Esophagus squamous epithelium (tissue), 5 donors: Measurements from ENCODE around the gene PXDC1. TPM values are rescaled to one million over a fixed set of nuclear protein-coding genes. Genes with fewer than 3 reads are reported as not detected.

Source experiments
- DNase-seq: peaks from one replicate; lab custom pipeline; 2025; lab: John Stamatoyannopoulos, UW
- H3K27ac ChIP-seq, 4 donors: fragments of 200-600 bp; sonication (generic); one replicate each; pipeline ENCODE4 v1.5.1; 2016 to 2019; ENCODE audit warnings: mild to moderate bottlenecking in 1 of 4
- H3K27me3 ChIP-seq, 4 donors: fragments of 200-600 bp; sonication (generic); 1 replicate in 3 of 4; 2 replicates in 1 of 4; pipeline versions ENCODE4 v1.5.1 to v1.6.0; 2017 to 2021; ENCODE audit warnings: antibody characterized with exemption in 1 of 4
- H3K36me3 ChIP-seq, 3 donors: fragments of 200-600 bp; sonication (generic); one replicate each; pipeline ENCODE4 v1.5.1; 2016 to 2019
- H3K4me1 ChIP-seq, 3 donors: fragments of 200-600 bp; sonication (generic); one replicate each; pipeline ENCODE4 v1.5.1; 2017 to 2019
- H3K4me3 ChIP-seq, 4 donors: fragments of 200-600 bp; sonication (generic); 1 replicate in 3 of 4; 2 replicates in 1 of 4; pipeline ENCODE4 v1.5.1; 2016 to 2019; ENCODE audit warnings: mild to moderate bottlenecking in 2 of 4, moderate library complexity in 1 of 4
- H3K9me3 ChIP-seq, 3 donors: fragments of 200-600 bp; sonication (generic); one replicate each; pipeline ENCODE4 v1.5.1; 2016 to 2019
- POLR2A ChIP-seq, 4 donors: fragments of 450-650 bp; IDR thresholded peaks; one replicate each; pipeline ENCODE4 v1.6.1; 2017; ENCODE audit warnings: antibody characterized with exemption in 4 of 4, mild to moderate bottlenecking in 4 of 4, moderate library complexity in 3 of 4
- WGBS, 2 donors: methylation state at CpG; one replicate each; pipeline ENCODE4 v1.1.5; 2018; 5-methylcytosine and 5-hydroxymethylcytosine counted together
- intact Hi-C: fragments of 100-400 bp; cut with DNase I; formaldehyde crosslinking; loops from one replicate; pipeline ENCODE4 v1.15.0; 2022
- total RNA-seq, 4 donors: library from RNA; depleted of rRNA; stranded (reverse); fragments of >200 nt; gene quantifications; one replicate each; pipeline ENCODE4 v1.1.0, GENCODE V29; 2016
- TF ChIP-seq, protein P1 (sequence below), 6 experiments: fragments of 450-650 bp in 4 of 6; fragments of 200-600 bp in 2 of 6; sonication (generic) in 2 of 6; IDR thresholded peaks; one replicate each; pipeline ENCODE4 v1.5.1; 2016 to 2019; ENCODE audit warnings: antibody characterized with exemption in 6 of 6, mild to moderate bottlenecking in 4 of 6, moderate library complexity in 4 of 6
- donor health status: DM: yes; HTN: yes; CAD: no.

The PXDC1 gene
- total RNA-seq, 4 donors from 2014 or later = 12.1 to 58.0 (median 24.0) TPM

DNA sequence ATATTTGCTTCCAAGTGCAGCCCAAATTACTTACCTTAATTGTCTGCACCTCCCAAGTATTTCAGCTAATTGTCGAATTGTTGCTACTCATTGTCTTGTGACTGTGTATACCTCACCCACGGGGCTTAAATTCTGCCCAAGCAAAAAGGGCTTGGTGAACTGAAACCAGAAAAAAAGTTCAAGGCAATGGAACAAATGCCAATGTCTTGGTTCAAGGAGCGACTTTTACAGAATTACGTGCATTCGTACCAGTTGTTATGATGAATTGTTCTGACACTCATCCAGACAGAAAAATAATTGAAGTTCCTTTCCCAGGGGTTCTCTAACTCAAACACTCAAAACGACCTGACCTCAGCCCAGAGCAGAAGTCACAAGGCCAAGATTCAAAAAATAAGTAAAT, 13.9 kb upstream of the PXDC1 start:
- TF ChIP-seq POLR2A (IDR thresholded peaks at IDR 0.05) = no peak
- TF ChIP-seq, protein P1, sequence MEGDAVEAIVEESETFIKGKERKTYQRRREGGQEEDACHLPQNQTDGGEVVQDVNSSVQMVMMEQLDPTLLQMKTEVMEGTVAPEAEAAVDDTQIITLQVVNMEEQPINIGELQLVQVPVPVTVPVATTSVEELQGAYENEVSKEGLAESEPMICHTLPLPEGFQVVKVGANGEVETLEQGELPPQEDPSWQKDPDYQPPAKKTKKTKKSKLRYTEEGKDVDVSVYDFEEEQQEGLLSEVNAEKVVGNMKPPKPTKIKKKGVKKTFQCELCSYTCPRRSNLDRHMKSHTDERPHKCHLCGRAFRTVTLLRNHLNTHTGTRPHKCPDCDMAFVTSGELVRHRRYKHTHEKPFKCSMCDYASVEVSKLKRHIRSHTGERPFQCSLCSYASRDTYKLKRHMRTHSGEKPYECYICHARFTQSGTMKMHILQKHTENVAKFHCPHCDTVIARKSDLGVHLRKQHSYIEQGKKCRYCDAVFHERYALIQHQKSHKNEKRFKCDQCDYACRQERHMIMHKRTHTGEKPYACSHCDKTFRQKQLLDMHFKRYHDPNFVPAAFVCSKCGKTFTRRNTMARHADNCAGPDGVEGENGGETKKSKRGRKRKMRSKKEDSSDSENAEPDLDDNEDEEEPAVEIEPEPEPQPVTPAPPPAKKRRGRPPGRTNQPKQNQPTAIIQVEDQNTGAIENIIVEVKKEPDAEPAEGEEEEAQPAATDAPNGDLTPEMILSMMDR (IDR thresholded peaks at IDR 0.05) = no peak
- WGBS, 2 donors = 65 to 67% methylated on average over 6 of the region's 6 CpGs
- intact Hi-C loops = no loop called here

DNA sequence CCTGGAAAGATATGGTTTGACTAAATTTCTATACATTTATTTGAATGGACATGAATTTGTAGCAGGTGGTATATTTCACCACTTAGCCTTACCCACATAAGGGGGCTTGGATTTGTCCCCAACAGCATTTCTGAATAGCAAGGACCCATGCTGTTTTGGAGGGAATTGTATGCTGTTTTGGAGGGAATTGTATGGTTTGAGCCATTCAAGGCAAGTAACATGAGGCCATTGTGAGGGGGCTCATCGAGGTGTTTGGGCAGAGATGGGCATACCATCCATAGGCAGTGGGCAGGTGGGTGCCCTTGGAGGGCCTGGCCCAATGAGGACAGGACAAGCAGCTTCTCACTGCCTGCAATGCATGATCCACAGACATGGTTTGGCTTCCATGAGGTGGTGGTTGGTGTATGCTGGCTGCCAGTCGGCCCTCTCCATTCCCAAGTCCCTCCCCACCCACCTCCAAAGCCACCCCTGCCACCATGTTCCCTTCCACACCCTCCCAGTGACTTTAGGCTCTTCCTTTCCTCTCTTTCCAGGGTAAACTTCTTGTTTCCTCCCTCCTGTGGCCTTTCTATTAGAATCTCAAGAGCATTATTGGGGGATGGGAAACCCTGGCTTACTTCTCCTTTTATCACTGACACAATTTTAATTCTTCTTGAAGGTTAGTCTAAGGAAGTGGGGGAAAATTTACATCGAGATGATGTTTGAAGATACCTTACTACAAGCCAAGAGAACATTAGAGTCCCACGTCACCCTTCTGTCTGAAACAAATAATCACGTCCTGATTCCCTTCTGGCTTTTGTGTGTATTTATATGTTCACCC, 13.2 kb upstream of the PXDC1 start:
- Histone ChIP-seq H3K27ac (no peak overlapping the region), H3K9me3 (no peaks in the 10 kb centered on the region), H3K36me3 (no peaks in the 10 kb centered on the region), H3K4me1 (peaks cover 0 to 23% (median 0%) of the 10 kb centered on the region in 3 donors), H3K27me3 (no peaks in the 10 kb centered on the region), H3K4me3 (no peak overlapping the region)
- DNase-seq = no peak
- WGBS, 2 donors = 79 to 93% methylated on average over 5 of the region's 5 CpGs
- no peak for TF ChIP-seq POLR2A (IDR thresholded peaks at IDR 0.05)
- TF ChIP-seq, protein P1 (IDR thresholded peaks at IDR 0.05) = no peak
- intact Hi-C loops = no loop called here

More for the DNA sequence above, 13.9 kb upstream of the PXDC1 start:
- no peaks in the 10 kb centered on the region for H3K9me3 ChIP-seq
- H3K27ac ChIP-seq = no peak overlapping the region
- no peaks in the 10 kb centered on the region for H3K27me3 ChIP-seq
- no peak overlapping the region for H3K4me3 ChIP-seq
- no peaks in the 10 kb centered on the region for H3K36me3 ChIP-seq
- H3K4me1 ChIP-seq = peaks cover 0 to 21% (median 0%) of the 10 kb centered on the region in 3 donors
- no peak for DNase-seq

DNA sequence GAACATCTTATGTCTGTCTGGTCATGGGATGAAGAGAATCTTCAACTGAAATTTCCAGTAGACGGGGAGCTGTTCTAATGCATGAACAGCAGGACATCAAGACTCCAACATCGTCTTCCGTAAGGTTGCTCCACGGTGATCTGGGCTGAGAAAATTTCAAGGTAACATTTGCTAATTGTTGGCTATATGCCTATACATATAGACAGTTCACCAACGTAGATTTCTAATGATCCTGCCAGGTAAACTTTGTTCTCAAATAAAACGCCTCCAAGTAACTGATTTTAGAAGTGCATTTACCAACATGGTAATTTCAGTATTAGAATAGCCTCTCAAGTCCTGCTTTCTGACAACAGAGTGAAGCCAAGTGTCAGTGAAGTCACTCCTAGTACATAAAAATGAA, 11.3 kb upstream of the PXDC1 start:
- Histone ChIP-seq H3K36me3 (no peaks in the 10 kb centered on the region), H3K27me3 (no peaks in the 10 kb centered on the region), H3K9me3 (no peaks in the 10 kb centered on the region), H3K27ac (no peak overlapping the region), H3K4me3 (no peak overlapping the region), H3K4me1 (peaks cover 0 to 28% (median 0%) of the 10 kb centered on the region in 3 donors)
- WGBS, 2 donors = 92% methylated on average over 6 of the region's 6 CpGs
- TF ChIP-seq, protein P1 (IDR thresholded peaks at IDR 0.05) = no peak
- TF ChIP-seq POLR2A (IDR thresholded peaks at IDR 0.05) = no peak
- DNase-seq = no peak
- intact Hi-C loops = no loop called here

DNA sequence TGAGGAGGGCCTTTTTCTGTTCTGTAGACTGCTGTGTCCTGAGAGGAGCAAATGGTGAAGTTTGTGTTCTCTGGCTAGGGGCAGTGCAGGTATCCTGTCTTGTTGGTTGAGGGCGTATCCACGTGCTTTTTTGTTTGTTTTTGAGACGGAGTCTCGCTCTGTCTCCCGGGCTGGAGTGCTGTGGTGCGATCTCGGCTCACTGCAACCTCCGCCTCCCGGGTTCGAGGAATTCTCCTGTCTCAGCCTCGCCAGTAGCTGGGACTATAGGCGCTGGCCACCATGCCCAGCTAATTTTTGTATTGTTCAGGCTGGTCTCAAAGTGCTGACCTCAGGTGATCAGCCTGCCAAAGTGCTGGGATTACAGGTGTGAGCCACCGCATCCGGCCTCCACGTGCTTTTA, 10.8 kb upstream of the PXDC1 start:
- Histone ChIP-seq H3K27ac (no peak overlapping the region), H3K36me3 (no peaks in the 10 kb centered on the region), H3K4me1 (peaks cover 0 to 28% (median 0%) of the 10 kb centered on the region in 3 donors), H3K9me3 (no peaks in the 10 kb centered on the region), H3K4me3 (no peak overlapping the region), H3K27me3 (no peaks in the 10 kb centered on the region)
- WGBS, 2 donors = 80 to 92% methylated on average over 13 to 15 of the region's 15 CpGs
- no peak for DNase-seq
- TF ChIP-seq, protein P1 (IDR thresholded peaks at IDR 0.05) = no peak
- TF ChIP-seq POLR2A (IDR thresholded peaks at IDR 0.05) = no peak
- intact Hi-C loops = no loop called here

DNA sequence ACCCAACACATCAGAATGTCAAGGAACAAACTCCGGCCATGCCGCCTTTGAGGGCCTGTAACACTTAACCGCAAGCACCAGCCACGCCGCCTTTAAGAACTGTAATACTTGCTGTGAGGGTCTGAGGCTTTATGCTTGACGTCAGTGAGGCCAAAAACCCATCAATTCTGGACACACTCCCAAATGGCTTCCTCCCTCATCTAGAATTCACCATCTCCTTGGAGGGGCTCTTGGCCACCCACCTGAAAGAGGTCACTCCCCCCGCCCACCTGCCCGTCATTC, 10.4 kb upstream of the PXDC1 start:
- no peak overlapping the region for H3K27ac ChIP-seq
- peaks cover 0 to 24% (median 0%) of the 10 kb centered on the region in 3 donors for H3K4me1 ChIP-seq
- TF ChIP-seq, protein P1 (IDR thresholded peaks at IDR 0.05) = no peak
- no peak for TF ChIP-seq POLR2A (IDR thresholded peaks at IDR 0.05)
- no peak overlapping the region for H3K4me3 ChIP-seq
- H3K27me3 ChIP-seq = no peaks in the 10 kb centered on the region
- intact Hi-C loops = no loop called here
- no peak for DNase-seq
- H3K36me3 ChIP-seq = no peaks in the 10 kb centered on the region
- no peaks in the 10 kb centered on the region for H3K9me3 ChIP-seq
- WGBS, 2 donors = 86 to 95% methylated on average over 5 to 8 of the region's 8 CpGs
